Amygdala (tissue), 56 donors: ENCODE data around the gene ADGRL4.
A peak's percentile ranks its signal among the peaks of the same experiment; 100 is the strongest.
"Not testable (repeated sequence)": the region's sequence is repeated elsewhere in the genome, so short reads cannot be mapped to it uniquely, and the experiment has no call there.

ENCODE experiments used
- DNase-seq, 56 donors: peaks; one replicate each; lab custom pipeline; 2025; lab: John Stamatoyannopoulos, UW

ADGRL4 gene

DNA sequence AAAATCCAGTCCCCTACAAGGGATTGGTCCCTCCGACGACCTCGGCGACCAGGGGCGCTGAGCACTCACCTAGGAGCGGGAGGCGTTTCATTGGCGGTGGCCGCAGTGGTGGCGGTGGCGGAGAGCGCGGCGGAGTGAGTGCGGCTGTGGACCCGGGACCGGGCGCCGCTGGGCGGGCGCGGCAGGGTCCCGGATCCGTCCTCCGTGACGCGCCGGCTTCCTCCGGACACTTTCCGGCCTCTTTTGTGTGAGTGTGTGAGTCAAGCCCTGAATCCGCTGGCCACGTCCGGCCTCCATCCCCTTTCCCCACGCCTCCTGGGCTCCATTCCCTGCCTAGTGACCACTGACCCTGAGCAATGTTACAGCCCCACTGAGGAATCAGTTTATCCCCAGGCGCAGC is at the start of gene ADGRL4:
TSS of gene ADGRL4 (minus strand) at position 167 of the 400 bp plus-strand sequence. CDS start at position 91, 76 bp downstream.
- no peak for DNase-seq

DNA sequence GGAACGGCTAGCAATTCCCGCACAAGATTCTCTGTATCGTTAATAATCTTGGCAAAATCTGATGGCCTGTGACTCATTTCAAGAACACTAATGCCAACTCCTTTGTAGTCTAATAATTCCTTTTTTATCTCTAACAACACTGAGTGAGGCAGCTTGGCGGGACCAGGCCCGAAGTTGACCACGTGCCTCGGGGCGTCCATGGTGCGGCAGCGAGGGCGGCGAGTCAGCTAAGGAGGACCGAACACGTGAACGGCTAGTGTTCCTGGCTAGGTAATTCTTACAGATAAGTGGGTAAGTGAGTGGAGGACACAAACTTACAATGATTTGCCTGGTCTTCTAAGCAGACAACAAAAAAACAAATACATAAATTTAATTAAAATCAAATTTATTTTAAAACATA is 49.3 kb upstream of the ADGRL4 start:
- DNase-seq, result no peak

DNA sequence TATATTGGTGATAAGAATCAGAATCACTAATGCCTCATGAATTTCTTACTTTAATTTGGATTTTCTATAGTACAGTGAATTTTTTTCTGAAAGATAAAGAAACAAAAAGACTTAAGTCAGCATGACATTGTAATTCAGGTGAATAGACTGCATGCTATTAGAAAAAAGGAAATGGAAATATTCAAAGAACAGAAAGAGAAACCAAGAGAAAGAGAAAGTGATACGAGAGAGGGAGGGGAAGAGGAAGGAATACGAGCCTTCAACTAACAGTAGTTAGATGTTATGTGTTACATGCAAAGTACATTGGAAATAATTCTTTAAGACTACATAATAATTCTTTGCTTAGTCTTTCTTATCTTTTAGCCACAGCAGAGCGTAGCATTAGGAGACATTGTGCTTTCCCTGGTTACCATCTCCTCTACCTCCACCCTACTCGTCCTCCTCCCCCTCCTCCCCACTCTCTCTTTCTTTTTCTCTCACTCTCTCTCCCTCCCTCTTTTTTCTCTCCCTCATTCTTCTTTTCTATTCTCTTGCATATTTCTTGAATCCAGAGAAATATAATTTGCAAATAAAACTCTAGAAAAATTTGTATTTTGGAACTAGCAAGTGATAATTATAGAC is 46.4 kb upstream of the ADGRL4 start:
- DNase-seq, result no peak

DNA sequence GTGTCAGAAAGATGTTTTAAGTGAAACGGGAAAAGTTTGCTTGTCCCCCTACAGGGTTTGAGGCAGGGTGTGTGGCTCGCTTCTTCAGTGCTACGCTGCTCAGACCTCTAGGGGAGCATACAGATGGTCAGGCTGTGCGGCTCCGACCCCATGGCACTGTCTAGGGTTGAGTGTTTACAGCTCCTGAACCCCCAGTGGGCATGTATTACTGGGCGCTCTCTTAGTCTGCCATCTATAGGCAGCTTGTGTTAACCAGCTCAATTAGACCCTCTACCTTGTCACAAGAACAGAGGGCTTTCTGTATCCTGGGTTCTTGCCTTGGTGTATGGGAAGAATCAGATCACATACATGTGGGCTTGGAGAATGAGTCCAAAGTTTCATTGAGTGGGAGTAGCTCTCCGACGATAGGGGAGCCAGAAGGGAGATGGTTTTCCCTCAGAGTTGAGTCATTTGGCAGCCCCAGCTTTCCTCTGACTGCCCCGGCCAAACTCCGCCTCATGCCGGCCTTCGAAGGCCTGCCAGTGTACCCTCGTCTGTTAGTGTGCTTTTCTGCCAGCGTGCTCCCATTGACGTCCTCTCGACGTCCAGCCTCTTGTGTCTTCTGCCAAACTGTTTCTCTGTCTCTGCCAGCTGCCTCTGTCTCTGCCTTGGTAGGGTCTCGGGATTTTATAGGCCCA is 38.6 kb upstream of the ADGRL4 start:
- DNase-seq, result no peak

DNA sequence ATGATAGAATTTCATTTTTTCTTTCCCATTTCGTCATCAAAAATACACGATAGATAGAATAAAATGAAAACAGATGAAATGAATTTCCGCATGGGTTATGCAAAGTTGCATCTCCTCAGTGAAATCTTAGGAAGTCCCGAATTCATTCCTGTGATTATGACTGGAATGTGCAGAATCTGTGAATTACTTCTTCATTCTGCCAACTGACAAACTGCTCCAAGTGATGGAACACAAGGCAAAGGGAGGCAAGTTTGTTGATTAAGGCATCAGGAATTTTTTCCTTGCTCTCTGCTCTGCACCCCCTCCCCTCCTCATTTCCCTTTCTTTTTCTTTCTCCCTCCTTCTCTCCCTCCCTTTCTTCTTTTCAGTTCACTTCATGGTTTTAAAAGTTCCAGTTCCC is 37.0 kb upstream of the ADGRL4 start:
- no peak for DNase-seq

DNA sequence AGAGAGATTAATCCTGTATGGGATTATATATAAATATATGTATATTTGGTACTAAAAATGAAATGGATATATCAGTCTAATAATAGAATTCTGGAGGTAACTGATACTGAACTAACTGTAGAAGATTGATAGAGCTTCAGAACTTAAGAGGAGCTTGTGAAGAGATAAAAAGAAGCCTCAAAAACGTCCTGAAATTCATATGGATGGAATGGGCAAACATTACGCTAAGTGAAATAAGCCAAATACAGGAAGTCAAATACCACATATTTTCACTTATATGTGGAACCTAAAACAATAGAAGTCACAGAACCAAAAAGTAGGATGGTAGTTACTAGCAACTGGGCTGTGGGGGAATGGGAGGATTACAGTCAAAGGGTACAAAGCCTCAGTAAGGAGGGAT is 36.0 kb upstream of the ADGRL4 start:
- no peak for DNase-seq

DNA sequence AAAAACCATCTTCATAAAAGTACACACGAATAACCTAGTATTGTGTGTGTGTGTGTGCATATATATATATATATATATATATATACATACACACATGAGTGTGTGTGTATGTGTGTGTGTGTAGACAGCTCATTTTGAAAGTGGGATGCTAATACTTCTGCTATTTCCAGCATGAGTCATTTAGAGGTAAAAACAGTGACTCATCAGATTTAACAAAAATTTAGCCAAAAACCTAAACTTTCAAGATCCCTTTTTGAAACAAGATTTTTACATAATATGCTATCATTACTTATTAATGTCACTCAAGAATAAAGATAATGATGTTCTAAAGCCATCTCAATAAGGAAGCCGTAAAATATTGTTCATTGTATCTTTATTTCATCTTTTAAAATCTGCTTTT is 35.6 kb upstream of the ADGRL4 start:
- DNase-seq, result no peak

DNA sequence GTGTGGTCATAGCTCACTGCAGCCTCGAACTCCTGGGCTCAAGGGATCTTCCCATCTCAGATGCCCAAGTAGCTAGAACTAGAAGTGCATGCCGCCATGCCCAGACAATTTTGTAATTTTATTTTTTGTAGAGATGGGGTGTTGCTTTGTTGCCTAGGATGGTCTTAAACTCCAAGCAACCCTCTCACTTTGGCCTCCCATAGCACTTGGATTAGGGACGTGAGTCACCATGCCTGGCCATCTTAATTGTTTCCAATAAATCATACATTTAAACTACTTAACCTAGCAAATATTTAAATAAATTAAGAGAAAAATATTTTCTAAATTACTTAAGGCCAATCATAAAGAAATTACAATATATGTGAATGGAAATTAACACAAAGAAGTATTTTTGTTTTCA is 35.1 kb upstream of the ADGRL4 start:
- DNase-seq, result no peak

DNA sequence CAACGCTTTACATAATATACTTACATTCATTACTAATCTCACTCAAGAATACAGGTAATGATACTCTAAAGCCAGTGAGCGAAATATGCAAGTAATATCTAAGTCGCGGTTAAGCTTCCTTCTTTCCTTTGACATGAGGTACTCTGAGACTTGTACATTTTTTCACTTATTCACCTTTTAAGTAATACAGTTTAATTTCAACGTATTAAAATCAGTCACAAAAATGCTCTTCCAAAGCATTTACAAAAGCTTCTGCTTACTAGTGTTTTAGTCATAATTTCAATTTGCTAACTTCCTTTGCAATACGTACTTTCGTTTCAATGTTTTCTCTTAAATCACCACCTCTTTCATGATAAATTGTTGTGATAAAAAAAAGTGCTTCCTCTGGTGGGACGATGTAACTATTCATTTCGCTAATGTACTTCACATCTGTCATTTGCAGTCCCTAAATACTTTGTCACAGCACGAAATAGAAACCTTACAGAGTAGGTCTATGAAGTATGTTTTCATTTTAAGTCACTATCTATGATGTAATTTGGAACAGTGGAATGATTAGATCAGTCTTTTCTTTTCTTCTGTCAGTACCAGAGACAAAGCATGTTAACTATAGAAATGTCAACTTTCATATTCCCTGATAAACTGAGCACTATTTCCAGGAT is 34.0 kb upstream of the ADGRL4 start:
- no peak for DNase-seq

DNA sequence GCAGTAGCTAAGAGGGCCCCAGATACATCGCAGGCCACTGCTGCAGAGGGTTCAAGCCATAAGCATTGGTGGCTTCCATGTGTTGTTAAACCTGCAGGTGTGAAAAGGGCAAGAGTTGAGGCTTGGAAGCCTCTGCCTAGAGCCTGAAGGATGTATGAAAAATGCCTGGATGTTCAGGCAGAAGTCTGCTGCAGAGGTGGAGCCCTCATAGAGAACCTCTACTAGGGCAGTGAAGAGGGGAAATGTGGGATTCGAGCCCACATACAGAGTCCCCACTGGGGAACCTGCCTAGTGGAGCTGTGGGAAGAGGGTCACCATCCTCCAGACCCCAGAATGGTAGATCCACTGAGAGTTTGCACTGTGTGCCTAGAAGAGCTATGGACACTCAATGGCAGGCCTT is 30.6 kb upstream of the ADGRL4 start:
- DNase-seq, result no peak

DNA sequence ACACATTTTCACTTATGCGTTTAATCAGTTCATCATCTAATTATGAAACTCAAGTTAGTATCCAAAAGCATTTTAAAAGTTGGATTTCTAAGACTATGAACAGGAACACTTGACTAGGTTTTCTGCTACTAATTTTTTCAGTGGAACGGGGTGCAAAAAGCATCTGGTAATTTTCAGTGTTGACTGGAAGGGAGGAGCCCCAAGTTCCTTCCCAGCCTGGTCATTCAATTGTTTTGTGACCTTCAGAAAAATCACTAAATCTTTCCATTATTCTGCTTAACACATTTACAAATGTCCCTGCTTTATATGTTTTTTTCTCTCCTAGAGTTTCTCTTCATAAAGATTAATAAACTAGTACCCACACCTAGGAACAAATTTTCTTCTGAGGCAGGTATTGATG is 6.0 kb upstream of the ADGRL4 start:
- DNase-seq, result no peak

DNA sequence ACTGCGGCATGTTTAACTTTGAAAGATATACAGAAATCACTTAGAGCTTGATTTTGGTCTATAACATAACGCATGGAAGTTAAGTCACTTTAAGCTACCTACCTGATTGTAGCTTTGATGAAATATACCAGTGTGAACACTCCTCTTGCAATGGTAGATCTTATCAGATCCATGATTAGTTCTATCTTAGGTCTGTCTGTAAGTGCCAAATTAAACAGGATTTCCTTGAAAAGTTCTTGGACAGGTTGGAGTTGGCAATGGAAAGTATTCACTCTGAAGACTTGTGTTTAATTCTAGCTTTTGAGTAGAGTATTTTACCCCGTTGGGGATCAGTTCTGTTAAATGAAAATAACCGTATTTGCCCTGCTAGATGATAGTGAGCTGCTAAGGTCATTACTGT is 4.1 kb upstream of the ADGRL4 start:
- no peak for DNase-seq

DNA sequence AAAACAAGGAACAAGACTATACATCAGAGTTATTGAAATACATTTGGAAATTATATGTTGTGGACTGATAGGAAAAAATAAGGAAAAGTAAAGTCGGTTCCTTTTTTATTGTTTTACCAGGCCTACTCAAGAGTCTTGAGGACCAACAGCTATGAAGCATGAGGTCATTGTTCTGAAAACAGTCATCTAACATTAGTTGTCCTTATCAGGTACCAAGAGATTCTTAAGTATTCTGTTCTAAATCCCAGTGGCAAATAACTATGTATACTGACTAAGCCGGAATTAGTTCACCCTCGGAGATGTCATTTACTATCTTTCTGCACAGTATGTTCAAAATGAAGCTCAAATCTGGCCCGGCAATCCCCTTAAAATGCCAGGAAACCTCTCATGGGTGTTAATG is 585 bp downstream of the ADGRL4 start:
- no peak for DNase-seq

DNA sequence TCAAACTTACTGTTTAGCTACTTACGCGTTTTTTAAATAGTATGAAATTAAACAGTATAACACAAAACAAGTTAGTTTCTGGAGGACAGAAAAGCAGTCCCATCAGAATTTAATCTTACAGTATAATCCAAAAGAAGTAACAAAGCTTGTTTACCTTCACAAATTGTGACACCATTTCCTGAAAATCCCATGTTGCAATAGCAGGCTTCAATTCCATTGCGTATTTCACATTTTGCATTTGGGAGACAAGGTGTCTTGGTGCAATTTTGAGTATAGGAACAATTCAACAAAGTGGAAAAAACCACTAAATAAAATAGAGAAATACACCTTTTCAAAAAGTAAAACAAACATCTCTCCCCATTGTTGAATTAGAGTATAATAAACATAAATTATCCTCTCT is 1.6 kb downstream of the ADGRL4 start:
- DNase-seq, result no peak

DNA sequence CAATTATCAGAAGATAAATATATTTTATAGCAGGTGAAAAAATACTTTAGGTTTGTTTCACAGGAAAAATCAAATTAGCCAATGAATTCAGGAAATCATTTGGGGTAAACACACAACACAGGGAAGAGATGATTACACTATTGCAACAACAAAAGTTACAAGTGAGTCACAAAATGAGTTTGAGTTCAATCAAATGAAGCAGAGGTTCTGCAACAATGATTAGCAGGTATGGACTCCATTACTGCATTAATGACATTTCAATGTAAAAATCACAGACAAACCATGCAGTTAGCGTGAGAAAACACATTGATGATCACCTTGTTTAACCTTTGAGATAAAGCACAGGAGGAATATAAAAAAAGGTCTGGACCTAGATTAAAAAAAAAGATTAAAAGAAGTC is 9.7 kb downstream of the ADGRL4 start:
- no peak for DNase-seq

DNA sequence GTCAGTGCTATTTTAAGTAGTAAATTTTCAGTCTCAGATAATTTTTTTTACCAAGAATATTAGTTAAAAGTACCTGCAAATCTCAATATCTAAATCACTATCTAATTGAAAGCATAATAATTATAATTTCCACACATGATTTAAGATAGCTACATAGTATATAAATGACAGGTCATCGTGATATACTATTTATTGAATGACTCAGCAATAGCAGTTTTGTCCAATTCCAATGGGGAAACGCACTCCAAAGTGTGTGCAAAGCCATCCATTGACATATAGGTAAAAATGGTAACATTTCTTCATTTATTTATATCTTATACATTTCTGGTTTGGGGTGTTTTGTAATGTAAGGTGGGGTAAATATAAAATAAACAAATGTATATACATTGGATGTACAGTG is 19.5 kb downstream of the ADGRL4 start:
- DNase-seq, result no peak

DNA sequence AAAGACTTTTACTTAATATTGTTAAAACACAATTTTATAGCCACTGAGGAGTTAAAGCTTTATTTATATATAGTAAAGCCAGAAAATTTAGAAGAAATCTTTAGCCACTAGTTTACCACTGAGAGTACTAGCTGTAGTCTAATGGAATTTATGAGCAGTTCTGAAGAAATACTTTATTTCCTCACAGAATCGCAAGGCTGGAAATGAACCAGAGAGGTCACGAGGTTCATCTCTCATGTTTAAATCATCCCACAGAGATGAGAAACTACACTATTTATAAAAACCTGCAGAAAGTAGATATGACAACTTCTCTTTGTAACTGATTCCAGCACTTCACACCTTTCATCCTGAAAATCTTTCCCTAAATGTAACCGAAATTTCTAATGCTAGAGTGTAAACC is 26.0 kb downstream of the ADGRL4 start:
- no peak for DNase-seq

DNA sequence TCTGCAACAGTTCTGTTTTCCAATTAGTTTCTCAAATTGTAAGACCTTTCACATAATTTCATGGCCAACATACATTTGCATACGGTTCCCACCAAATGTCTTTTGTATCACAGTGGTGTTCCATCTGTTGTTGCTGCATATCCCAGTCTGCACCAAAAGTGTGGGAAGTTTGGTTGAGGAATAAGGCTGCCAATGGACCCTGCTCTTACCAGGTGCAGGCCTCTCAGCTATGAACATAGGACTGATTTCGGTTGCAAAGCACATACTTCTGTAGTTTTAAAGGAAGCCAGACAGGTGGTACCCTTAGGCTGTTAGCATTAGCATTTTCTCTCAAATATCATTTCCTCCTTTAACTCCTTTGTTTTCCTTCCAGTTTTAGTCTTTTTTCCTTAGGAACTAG is 33.8 kb downstream of the ADGRL4 start:
- DNase-seq, result peak in 2 of 56 donors; percentile 0 to 11

DNA sequence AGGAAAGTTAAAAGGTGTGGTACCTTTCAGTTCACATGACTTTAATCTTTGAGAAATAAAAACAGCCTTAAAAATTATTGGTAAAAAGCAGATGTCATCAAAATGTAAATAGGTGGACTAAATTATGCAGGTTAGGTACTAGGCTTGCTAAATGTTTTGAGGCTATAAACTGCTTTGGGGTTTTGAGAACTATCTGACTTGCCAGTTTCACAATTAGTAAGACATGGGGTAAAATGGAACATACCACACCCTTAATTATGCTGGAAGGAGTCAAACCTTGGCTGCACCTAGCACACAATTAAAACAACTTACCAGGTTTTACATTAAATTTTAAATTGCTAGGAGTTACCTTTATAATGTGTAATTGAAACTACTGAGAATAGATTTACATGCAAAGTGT is 39.4 kb downstream of the ADGRL4 start:
- not testable (repeated sequence) for DNase-seq

DNA sequence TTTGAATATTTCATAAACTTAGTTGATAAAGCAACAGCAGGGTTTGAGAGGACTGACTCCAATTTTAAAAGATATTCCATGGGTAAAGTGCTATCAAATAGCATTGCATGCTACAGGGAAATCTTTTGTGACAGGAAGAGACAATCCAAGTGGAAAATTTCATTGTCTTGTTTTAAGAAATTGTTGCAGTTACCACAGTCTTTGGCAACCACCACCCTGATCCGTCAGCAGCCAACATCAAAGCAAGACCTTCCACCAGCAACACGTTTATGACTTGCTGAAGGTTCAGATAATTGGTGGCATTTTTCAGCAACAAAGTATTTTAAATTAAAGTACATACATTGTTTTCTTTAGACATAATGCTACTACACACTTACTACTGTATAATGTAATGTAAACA is 47.8 kb downstream of the ADGRL4 start:
- no peak for DNase-seq

DNA sequence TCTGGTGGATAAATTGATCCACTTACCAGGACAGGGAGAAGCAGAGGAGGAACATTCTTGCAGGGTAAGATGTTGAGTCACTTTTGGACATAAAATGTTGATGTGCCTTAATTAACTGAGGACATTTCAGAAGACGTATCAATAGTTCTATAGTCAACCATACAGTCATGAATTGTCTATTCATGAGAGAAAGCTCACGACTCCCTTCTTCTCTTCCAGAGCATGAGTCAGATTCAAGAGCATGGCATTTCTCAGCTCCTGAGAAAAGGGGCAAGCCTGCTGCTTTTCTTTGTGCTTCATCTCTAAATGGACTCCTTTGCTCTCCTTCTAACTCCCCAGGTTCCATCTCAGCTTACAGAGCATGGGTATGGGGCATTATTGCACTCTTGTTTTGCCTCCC is 55.7 kb downstream of the ADGRL4 start:
- no peak for DNase-seq

DNA sequence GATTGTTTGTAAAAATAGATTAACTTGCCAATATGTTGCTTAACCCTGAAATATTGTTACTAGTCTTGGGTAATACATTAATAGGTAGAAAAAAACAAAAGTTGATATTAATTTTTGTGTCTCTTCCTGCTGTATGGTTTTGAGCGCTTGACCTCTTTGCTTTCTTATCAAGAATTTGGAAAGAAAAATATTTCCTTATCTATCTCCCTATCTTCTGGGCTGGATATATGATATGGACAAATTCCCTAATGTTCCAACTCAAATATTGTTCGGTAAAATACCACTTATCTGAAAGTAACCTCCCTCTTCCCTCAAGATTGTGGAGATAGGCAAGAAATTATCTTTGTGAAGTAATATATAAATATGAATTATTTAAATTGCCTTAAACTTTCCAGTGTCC is 57.3 kb downstream of the ADGRL4 start:
- DNase-seq, result no peak
